ENCODE results near the gene MAPRE3.
"Not testable (repeated sequence)": the region's sequence is repeated elsewhere in the genome, so short reads cannot be mapped to it uniquely, and the experiment has no call there.

The MAPRE3 gene

GRCh38 chr2:27071990-27072830 is 101.8 kb downstream of the MAPRE3 start:
- no peak for DNase-seq

- DNase-seq, result no peak
Measured at GRCh38 chr2:27072920-27073319, 102.5 kb downstream of the MAPRE3 start.

- DNase-seq, result no peak
Measured at GRCh38 chr2:27073782-27074181, 103.3 kb downstream of the MAPRE3 start.

GRCh38 chr2:27074738-27075565 is 104.5 kb downstream of the MAPRE3 start:
- DNase-seq, result peak; percentile 17 to 90

GRCh38 chr2:27075566-27075871 is 105.1 kb downstream of the MAPRE3 start:
- not testable (repeated sequence) for DNase-seq

GRCh38 chr2:27076323-27076722 is 105.9 kb downstream of the MAPRE3 start:
- DNase-seq, result no peak

All from bone marrow (tissue), 2 donors.